Measurements from ENCODE around the gene GATB.

The GATB gene

GRCh38 chr4:151728679-151729078 is 32.1 kb downstream of the GATB start:
- DNase-seq = no peak

- no peak for DNase-seq
Measured at GRCh38 chr4:151728006-151728405, 32.8 kb downstream of the GATB start.

- no peak for DNase-seq
Measured at GRCh38 chr4:151727365-151727764, 33.4 kb downstream of the GATB start.

- DNase-seq = no peak
Measured at GRCh38 chr4:151725087-151725486, 35.7 kb downstream of the GATB start.

GRCh38 chr4:151721916-151722315 is 38.9 kb downstream of the GATB start:
- DNase-seq = no peak

- DNase-seq = no peak
Measured at GRCh38 chr4:151721466-151721865, 39.3 kb downstream of the GATB start.

- no peak for DNase-seq
Measured at GRCh38 chr4:151719956-151720334, 40.9 kb downstream of the GATB start.

GRCh38 chr4:151718984-151719955 is 41.5 kb downstream of the GATB start:
- no peak for DNase-seq

GRCh38 chr4:151717909-151718628 is 42.7 kb downstream of the GATB start:
- no peak for DNase-seq

GRCh38 chr4:151717314-151717713 is 43.5 kb downstream of the GATB start:
- no peak for DNase-seq

- no peak for DNase-seq
Measured at GRCh38 chr4:151716324-151716723, 44.5 kb downstream of the GATB start.

GRCh38 chr4:151715881-151716280 is 44.9 kb downstream of the GATB start:
- no peak for DNase-seq

GRCh38 chr4:151712777-151713176 is 48.0 kb downstream of the GATB start:
- no peak for DNase-seq

- DNase-seq = no peak
Measured at GRCh38 chr4:151711646-151712045, 49.2 kb downstream of the GATB start.

GRCh38 chr4:151709587-151709986 is 51.2 kb downstream of the GATB start:
- DNase-seq = no peak

- DNase-seq = no peak
Measured at GRCh38 chr4:151709071-151709470, 51.7 kb downstream of the GATB start.

- no peak for DNase-seq
Measured at GRCh38 chr4:151708100-151708499, 52.7 kb downstream of the GATB start.

- no peak for DNase-seq
Measured at GRCh38 chr4:151703401-151703800, 57.4 kb downstream of the GATB start.

- DNase-seq = no peak
Measured at GRCh38 chr4:151702256-151702655, 58.6 kb downstream of the GATB start.

GRCh38 chr4:151700566-151701316 is 60.1 kb downstream of the GATB start:
- no peak for DNase-seq

- no peak for DNase-seq
Measured at GRCh38 chr4:151698213-151698612, 62.6 kb downstream of the GATB start.

- no peak for DNase-seq
Measured at GRCh38 chr4:151694961-151695720, 65.7 kb downstream of the GATB start.

All from CD4-positive, alpha-beta T cell treated with Interleukin-21 for 1 hour (primary cell).